LHCN-M2 (cell line): ENCODE measurements around the gene UNKL. TPM values are rescaled to one million over a fixed set of nuclear protein-coding genes. Genes with fewer than 3 reads are reported as not detected.
A peak's percentile ranks its signal among the peaks of the same experiment; 100 is the strongest.

Experiments
- DNase-seq: peaks from one replicate; pipeline ENCODE4 v3.0.0-alpha.2; 2012; ENCODE audit warnings: low read depth
- total RNA-seq: library from RNA; depleted of rRNA; stranded (reverse); fragments of >200 nt; gene quantifications from 2 replicates; pipeline ENCODE4 v1.2.3, GENCODE V29; 2014

UNKL gene
- total RNA-seq, 1 experiment from 2014 or later, result 14.6 TPM

- DNase-seq, result no peak
Measured at GRCh38 chr16:1356061-1356900, 58.2 kb downstream of the UNKL start.

- DNase-seq, result no peak
Measured at GRCh38 chr16:1355591-1355990, 58.9 kb downstream of the UNKL start.

- no peak for DNase-seq
Measured at GRCh38 chr16:1354815-1355540, 59.5 kb downstream of the UNKL start.

- peak; percentile 84 for DNase-seq
Measured at GRCh38 chr16:1351582-1352362, 62.7 kb downstream of the UNKL start, which contains the start of the genes GNPTG and TSR3. Gene GNPTG (plus strand): TSS chr16:1351931. CDS start chr16:1351966, 35 bp downstream. Gene TSR3 (minus strand): TSS chr16:1351878. CDS start chr16:1351804, 74 bp downstream.

- DNase-seq, result no peak
Measured at GRCh38 chr16:1351215-1351581, 63.3 kb downstream of the UNKL start.

- no peak for DNase-seq
Measured at GRCh38 chr16:1350691-1351090, 63.8 kb downstream of the UNKL start.

GRCh38 chr16:1349951-1350350, 64.6 kb downstream of the UNKL start:
- DNase-seq, result no peak

- DNase-seq, result no peak
Measured at GRCh38 chr16:1349351-1349750, 65.2 kb downstream of the UNKL start.

- DNase-seq, result no peak
Measured at GRCh38 chr16:1348926-1349325, 65.6 kb downstream of the UNKL start.

- DNase-seq, result no peak
Measured at GRCh38 chr16:1348441-1348840, 66.1 kb downstream of the UNKL start.

GRCh38 chr16:1347962-1348361, 66.5 kb downstream of the UNKL start:
- no peak for DNase-seq

GRCh38 chr16:1347286-1347855, 67.1 kb downstream of the UNKL start:
- DNase-seq, result no peak

- DNase-seq, result no peak
Measured at GRCh38 chr16:1346422-1347285, 67.8 kb downstream of the UNKL start.

- no peak for DNase-seq
Measured at GRCh38 chr16:1345651-1346421, 68.7 kb downstream of the UNKL start.

GRCh38 chr16:1345087-1345486, 69.4 kb downstream of the UNKL start:
- DNase-seq, result no peak

- no peak for DNase-seq
Measured at GRCh38 chr16:1344499-1344898, 70.0 kb downstream of the UNKL start.

GRCh38 chr16:1343428-1344242, 70.9 kb downstream of the UNKL start:
- DNase-seq, result no peak

- peak; percentile 88 for DNase-seq
Measured at GRCh38 chr16:1342526-1343427, 71.7 kb downstream of the UNKL start.
